ENCODE measurements around the gene HTR4. TPM values are rescaled to one million over a fixed set of nuclear protein-coding genes. Genes with fewer than 3 reads are reported as not detected.
A peak's percentile ranks its signal among the peaks of the same experiment; 100 is the strongest.

Gene HTR4
- under 1 TPM in 1 of 4 donors, not detected in 3; 0.76 TPM for total RNA-seq

- WGBS, 2 donors: 11 to 17% methylated on average over 5 to 7 of the region's 72 CpGs
- Histone ChIP-seq H3K4me1 (peaks cover 0 to 8% (median 0%) of the 10 kb centered on the region in 3 donors), H3K36me3 (no peaks in the 10 kb centered on the region), H3K9me3 (no peaks in the 10 kb centered on the region), H3K27me3 (peaks cover 0 to 73% (median 0%) of the 10 kb centered on the region in 4 donors), H3K27ac (peak within 1 kb of the TSS in 1 of 4 donors; percentile 13), H3K4me3 (peak within 1 kb of the TSS in 2 of 4 donors; percentile 35 to 62)
- DNase-seq: no peak
- TF ChIP-seq POLR2A (IDR thresholded peaks at IDR 0.05) (no peak), CTCF (IDR thresholded peaks at IDR 0.05) (no peak)
- intact Hi-C loops (cut with DNase I): no loop called here
Measured at GRCh38 chr5:148653836-148654781, at the start of gene HTR4. Gene HTR4 (minus strand): TSS chr5:148654527. CDS start chr5:148637014, 17,513 bp downstream.

DNA sequence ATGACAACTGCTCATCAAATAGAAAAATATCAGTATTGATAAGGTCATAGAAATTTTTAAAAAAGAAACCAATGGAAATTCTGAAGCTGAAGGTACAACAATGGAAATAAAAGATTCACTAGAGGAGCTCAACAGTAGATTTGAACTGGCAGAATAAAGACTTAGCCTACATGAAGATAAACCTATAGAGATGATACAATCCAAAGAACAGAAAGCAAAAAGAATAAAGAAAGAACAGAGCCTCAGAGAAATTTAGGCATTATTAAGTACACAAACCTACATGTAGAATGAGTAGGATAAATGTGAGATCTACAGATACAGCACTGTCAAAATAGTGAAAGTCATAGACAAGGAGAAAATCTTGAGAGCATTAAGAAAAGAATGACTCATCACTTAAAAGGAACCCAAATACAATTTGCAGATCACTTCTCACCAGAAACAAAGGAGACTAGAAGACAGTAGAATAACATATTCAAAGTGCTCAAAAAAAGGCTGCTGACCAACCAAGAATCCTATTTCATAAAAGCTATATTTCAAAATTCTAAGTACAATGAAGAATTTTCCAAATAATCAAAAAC lies 47.8 kb upstream of the HTR4 start:
- H3K27me3 ChIP-seq: no peaks in the 10 kb centered on the region
- intact Hi-C loops (cut with DNase I): no loop called here
- H3K36me3 ChIP-seq: no peaks in the 10 kb centered on the region
- no peak overlapping the region for H3K4me3 ChIP-seq
- no peak overlapping the region for H3K27ac ChIP-seq
- no peak for DNase-seq
- TF ChIP-seq POLR2A (IDR thresholded peaks at IDR 0.05): no peak
- TF ChIP-seq CTCF (IDR thresholded peaks at IDR 0.05): no peak
- H3K4me1 ChIP-seq: no peaks in the 10 kb centered on the region
- no peaks in the 10 kb centered on the region for H3K9me3 ChIP-seq

- 51 to 55% methylated on average over 3 of the region's 3 CpGs for WGBS, 2 donors
- H3K4me3 ChIP-seq: no peak overlapping the region
- no peaks in the 10 kb centered on the region for H3K27me3 ChIP-seq
- no peaks in the 10 kb centered on the region for H3K9me3 ChIP-seq
- TF ChIP-seq POLR2A (IDR thresholded peaks at IDR 0.05) (no peak), CTCF (IDR thresholded peaks at IDR 0.05) (no peak)
- DNase-seq: no peak
- intact Hi-C loops (cut with DNase I): no loop called here
- no peaks in the 10 kb centered on the region for H3K4me1 ChIP-seq
- no peaks in the 10 kb centered on the region for H3K36me3 ChIP-seq
- no peak overlapping the region for H3K27ac ChIP-seq
Measured at GRCh38 chr5:148699028-148699427, 44.7 kb upstream of the HTR4 start.

DNA sequence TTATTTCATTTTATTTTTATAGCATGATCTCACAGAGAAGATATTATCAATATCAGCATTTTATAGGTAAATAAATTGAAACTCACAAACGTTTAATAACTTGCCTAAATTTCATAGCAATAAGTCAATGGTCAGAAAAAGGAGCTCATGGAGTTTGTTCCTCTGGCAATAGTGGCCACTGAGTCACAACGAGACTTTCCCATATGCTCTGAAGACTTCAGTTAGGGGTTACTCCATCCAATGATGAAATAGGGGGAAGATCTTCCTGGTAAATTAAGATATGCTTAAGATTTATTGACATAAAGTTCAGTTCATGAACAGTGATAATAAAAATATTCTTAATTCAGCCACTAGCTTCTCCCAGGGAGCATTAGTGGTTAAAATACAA lies 43.5 kb upstream of the HTR4 start:
- no peaks in the 10 kb centered on the region for H3K27me3 ChIP-seq
- WGBS, 2 donors: 52 to 57% methylated on average over 2 of the region's 2 CpGs
- H3K4me1 ChIP-seq: no peaks in the 10 kb centered on the region
- intact Hi-C loops (cut with DNase I): no loop called here
- H3K36me3 ChIP-seq: no peaks in the 10 kb centered on the region
- peak overlapping the region in 1 of 4 donors; percentile 24 for H3K27ac ChIP-seq
- TF ChIP-seq POLR2A (IDR thresholded peaks at IDR 0.05) (no peak), CTCF (IDR thresholded peaks at IDR 0.05) (no peak)
- H3K9me3 ChIP-seq: no peaks in the 10 kb centered on the region
- no peak for DNase-seq
- no peak overlapping the region for H3K4me3 ChIP-seq

DNA sequence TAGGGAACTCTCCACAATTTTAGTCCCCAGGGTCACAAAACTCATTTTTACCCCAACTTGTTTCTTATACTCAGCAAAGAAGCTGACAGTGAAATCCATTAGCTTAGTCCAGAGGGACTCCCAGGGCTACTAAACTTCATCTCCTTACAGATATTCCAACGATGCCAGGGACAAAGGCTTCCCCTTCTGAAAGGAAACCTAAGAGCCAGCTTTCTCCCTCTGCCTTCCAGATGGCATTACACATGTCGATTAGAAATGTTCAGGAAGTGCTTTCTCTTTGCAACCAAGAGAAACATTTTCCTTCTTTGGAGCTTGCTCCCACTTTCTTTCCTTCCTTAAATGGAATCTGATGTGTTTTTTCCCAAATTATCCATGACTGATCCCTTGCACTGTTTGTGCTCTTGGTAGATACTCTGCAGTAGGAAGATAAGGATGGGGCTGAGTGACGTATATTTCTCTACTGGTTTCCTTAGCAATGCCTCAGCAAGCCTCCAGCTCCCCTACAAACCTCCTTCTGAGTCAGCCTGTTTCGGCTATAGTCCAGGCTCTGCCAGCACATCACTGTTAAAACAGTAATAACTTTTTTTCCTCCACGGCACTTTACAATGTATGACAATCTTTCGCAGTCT lies 43.0 kb upstream of the HTR4 start:
- no peak for TF ChIP-seq CTCF (IDR thresholded peaks at IDR 0.05)
- DNase-seq: no peak
- intact Hi-C loops (cut with DNase I): no loop called here
- peak overlapping the region in 1 of 4 donors; percentile 1 for H3K4me3 ChIP-seq
- H3K27me3 ChIP-seq: no peaks in the 10 kb centered on the region
- no peaks in the 10 kb centered on the region for H3K36me3 ChIP-seq
- H3K27ac ChIP-seq: peak overlapping the region in 2 of 4 donors; percentile 24 to 57
- no peaks in the 10 kb centered on the region for H3K4me1 ChIP-seq
- no peaks in the 10 kb centered on the region for H3K9me3 ChIP-seq
- WGBS, 2 donors: 54 to 57% methylated on average over 6 of the region's 6 CpGs

All from esophagus squamous epithelium (tissue), 5 donors.